K562 (cell line): ENCODE data around the gene IL4I1. TPM values are rescaled to one million over a fixed set of nuclear protein-coding genes. Genes with fewer than 3 reads are reported as not detected.

Experiments used
- ATAC-seq: fragments of 200-7000 bp; cut with Tn5 transposase; 3 replicates; pipeline ENCODE4 v1.9.1; 2020; ENCODE audit warnings: moderate library complexity
- BruUV-seq: library from RNA; stranded (reverse); fragments of 400-500 nt; replicated peaks from 2 replicates; lab custom pipeline; 2021; lab: Mats Ljungman, UMichigan
- CTCF ChIA-PET: fragments of 300-600 bp; formaldehyde crosslinking; extraction: SDS; loops from one replicate; lab custom pipeline; 2021; ENCODE audit warnings: low intra/inter-chr PET ratio; lab: Yijun Ruan, JAX
- POLR2A ChIA-PET: fragments of 300-600, 350-650 bp; sonication (Branson Sonifier 250); formaldehyde crosslinking; extraction: SDS; loops from one replicate; lab custom pipeline; 2021; ENCODE audit warnings: antibody characterized with exemption, inconsistent platforms; lab: Yijun Ruan, JAX
- DNase-seq, 4 experiments: peaks; one replicate each; pipeline versions ENCODE4 v3.0.0 to v3.0.0-alpha.2; 2011 to 2018; ENCODE audit warnings: low spot score in 3 of 4, mixed read lengths in 3 of 4; ENCODE audit errors: extremely low read depth in 1 of 4
- FAIRE-seq: peaks from 2 replicates; lab custom pipeline; 2011; peaks lifted over from hg19 to GRCh38; lab: Jason Lieb, UNC
- H2AFZ ChIP-seq: 2 replicates; pipeline ENCODE4 v1.6.0; 2011; ENCODE audit warnings: low read depth, low read length, control low read depth, inconsistent platforms
- H3K27ac ChIP-seq: fragments of 200-600 bp; 3 replicates; pipeline ENCODE4 v1.8.0; 2011; ENCODE audit warnings: low read depth, mild to moderate bottlenecking, control low read depth, inconsistent platforms, low read length, moderate library complexity, mixed read lengths; ENCODE audit errors: extremely low read depth
- H3K27me3 ChIP-seq, 2 experiments: fragments of 300-600 bp in 1 of 2; 2 replicates in 1 of 2; 3 replicates in 1 of 2; pipeline versions ENCODE4 v1.6.0 to v1.8.0; 2011; ENCODE audit warnings: inconsistent platforms in 2 of 2, low read length in 2 of 2, mild to moderate bottlenecking in 1 of 2, mixed read lengths in 1 of 2, moderate library complexity in 1 of 2; ENCODE audit not compliant: control insufficient read depth in 2 of 2, insufficient read depth in 2 of 2
- H3K36me3 ChIP-seq: fragments of 300-600 bp; 3 replicates; pipeline ENCODE4 v1.8.0; 2011; ENCODE audit warnings: mild to moderate bottlenecking, low read length, inconsistent platforms; ENCODE audit not compliant: control insufficient read depth, insufficient read depth
- H3K4me1 ChIP-seq, 2 experiments: fragments of 200-600 bp in 1 of 2; replicated peaks in 1 of 2; 2 replicates in 1 of 2; 3 replicates in 1 of 2; pipeline versions ENCODE4 v1.5.1 to v1.8.0; 2011; ENCODE audit warnings: inconsistent platforms in 2 of 2, low read length in 2 of 2, mild to moderate bottlenecking in 1 of 2, mixed read lengths in 1 of 2, moderate library complexity in 1 of 2; ENCODE audit not compliant: control insufficient read depth in 2 of 2, insufficient read depth in 2 of 2
- H3K4me2 ChIP-seq: 2 replicates; pipeline ENCODE4 v1.6.1; 2011; ENCODE audit warnings: low read length, control low read depth, inconsistent platforms, mixed read lengths; ENCODE audit not compliant: insufficient read depth
- H3K4me3 ChIP-seq: fragments of 200-600 bp; sonication (generic), shearing (Covaris generic); 2 replicates; pipeline ENCODE4 v1.5.1; 2016; ENCODE audit warnings: control low read depth, inconsistent platforms
- H3K79me2 ChIP-seq: fragments of 200-600 bp; 3 replicates; pipeline ENCODE4 v1.8.0; 2011; ENCODE audit warnings: low read length, inconsistent platforms; ENCODE audit not compliant: control insufficient read depth, insufficient read depth
- H3K9ac ChIP-seq, 2 experiments: 2 replicates each; pipeline versions ENCODE4 v1.6.0 to v1.6.1; 2011; ENCODE audit warnings: low read depth in 2 of 2, low read length in 2 of 2, control low read depth in 1 of 2, inconsistent platforms in 1 of 2, mild to moderate bottlenecking in 1 of 2, mixed read lengths in 1 of 2; ENCODE audit not compliant: insufficient read depth in 1 of 2
- H3K9me1 ChIP-seq: one replicate; pipeline ENCODE4 v1.6.0; 2011; ENCODE audit warnings: inconsistent platforms, mild to moderate bottlenecking, low read length, moderate library complexity; ENCODE audit not compliant: control insufficient read depth, insufficient read depth
- H3K9me3 ChIP-seq: replicated peaks from 2 replicates; pipeline ENCODE4 v1.5.1; 2011; ENCODE audit warnings: low read depth, low read length, inconsistent platforms; ENCODE audit not compliant: control insufficient read depth, insufficient read depth
- H4K20me1 ChIP-seq: replicated peaks from 2 replicates; pipeline ENCODE4 v1.6.1; 2011; ENCODE audit warnings: low read length, inconsistent platforms, mixed read lengths; ENCODE audit not compliant: control insufficient read depth, insufficient read depth
- ATF7 ChIP-seq: fragments of 450-650 bp; IDR thresholded peaks from 2 replicates; pipeline ENCODE4 v1.7.1; 2014; ENCODE audit warnings: mild to moderate bottlenecking, moderate library complexity
- BRF2 ChIP-seq: IDR thresholded peaks from 3 replicates; pipeline ENCODE4 v1.6.1; 2011; ENCODE audit warnings: borderline replicate concordance, mild to moderate bottlenecking; ENCODE audit not compliant: insufficient read length, insufficient read depth
- CAMTA2 ChIP-seq: fragments of 250-450 bp; sonication (Bioruptor Pico); conservative IDR thresholded peaks from 2 replicates; pipeline ENCODE4 v1.5.1; 2022
- ERF ChIP-seq: fragments of 450-650 bp; formaldehyde crosslinking; IDR thresholded peaks from 2 replicates; pipeline ENCODE4 v1.4.0; 2020; ENCODE audit warnings: mild to moderate bottlenecking, mixed read lengths
- ESRRB ChIP-seq: fragments of 250-450 bp; sonication (Bioruptor Pico); IDR thresholded peaks from 2 replicates; pipeline ENCODE4 v1.5.0; 2020; ENCODE audit warnings: mild to moderate bottlenecking, moderate library complexity, borderline replicate concordance
- IFI16 ChIP-seq: fragments of 250-450 bp; sonication (Bioruptor Pico); IDR thresholded peaks from 2 replicates; pipeline ENCODE4 v2.1.2; 2022; ENCODE audit warnings: mild to moderate bottlenecking, inconsistent platforms
- POLR2AphosphoS2 ChIP-seq: IDR thresholded peaks from 2 replicates; pipeline ENCODE4 v1.6.1; 2012; ENCODE audit warnings: low read length, improper control_type of control experiment
- PRMT5 ChIP-seq: sonication (generic); formaldehyde crosslinking; IDR thresholded peaks from 2 replicates; pipeline ENCODE4 v1.5.0; 2020; ENCODE audit warnings: missing genetic modification reagents
- RBM22 ChIP-seq: fragments of 200-400 bp; formaldehyde crosslinking; IDR thresholded peaks from 2 replicates; pipeline ENCODE4 v1.6.1; 2018; ENCODE audit warnings: low read length, low read depth; ENCODE audit not compliant: poor library complexity, severe bottlenecking
- SRSF9 ChIP-seq: fragments of 200-400 bp; formaldehyde crosslinking; IDR thresholded peaks from 2 replicates; pipeline ENCODE4 v1.6.1; 2017; ENCODE audit warnings: low read depth, low read length, borderline replicate concordance
- TARDBP ChIP-seq: fragments of 450-650 bp; IDR thresholded peaks from 2 replicates; pipeline ENCODE4 v1.6.1; 2016
- ZBTB26 ChIP-seq: fragments of 450-650 bp; formaldehyde crosslinking; IDR thresholded peaks from 2 replicates; pipeline ENCODE4 v1.4.0; 2022; ENCODE audit warnings: missing genetic modification characterization
- ZNF507 ChIP-seq: conservative IDR thresholded peaks from 2 replicates; pipeline ENCODE4 v1.6.1; 2017; ENCODE audit warnings: missing genetic modification characterization, missing compliant biosample characterization
- ZSCAN32 ChIP-seq: fragments of 450-650 bp; formaldehyde crosslinking; IDR thresholded peaks from 2 replicates; pipeline ENCODE4 v1.4.0; 2020; ENCODE audit warnings: mild to moderate bottlenecking, moderate library complexity
- WGBS: fragments of 100-300 bp; shearing (Covaris generic); methylation state at CpG from one replicate; pipeline ENCODE4 v1.1.6; 2016; ENCODE audit warnings: low coverage, mixed read lengths; ENCODE audit not compliant: insufficient coverage; ENCODE audit errors: missing lambda C conversion rate; 5-methylcytosine and 5-hydroxymethylcytosine counted together
- in situ Hi-C: fragments of 300-500 bp; cut with MboI; formaldehyde crosslinking; loops from 4 replicates; pipeline ENCODE4 v1.15.0; 2018; ENCODE audit warnings: inconsistent platforms, mixed read lengths
- intact Hi-C: fragments of 100-400 bp; cut with micrococcal nuclease; formaldehyde crosslinking; loops from 2 replicates; pipeline ENCODE4 v1.14.2; 2022
- polyA plus RNA-seq, 8 experiments: library from polyadenylated mRNA; depleted of rRNA in 4 of 8; stranded (reverse) in 5 of 8; unstranded in 3 of 8; fragments of >200 nt; fragmentation: Nextera tagmentation in 2 of 8; fragmentation: Illumina TruSeq in 1 of 8; extraction: Ambion mirVana in 2 of 8; extraction: Trizol in 1 of 8; gene quantifications; 2 replicates each; pipeline versions ENCODE4 v1.2.1 to v1.2.3, GENCODE V29; 2011 to 2014; ENCODE audit warnings: inconsistent platforms in 1 of 8, missing spikeins in 1 of 8
- total RNA-seq, 7 experiments: library from RNA; depleted of rRNA in 6 of 7; stranded (reverse); fragments of >200 nt in 6 of 7; fragmentation: Illumina TruSeq in 2 of 7; extraction: Trizol in 2 of 7; gene quantifications; 2 replicates each; pipeline versions ENCODE4 v1.2.1 to v1.2.3, GENCODE V29; 2011 to 2021; ENCODE audit warnings: low replicate concordance in 1 of 7
- TF ChIP-seq, protein P1 (sequence below), 2 experiments: fragments of 450-650 bp; IDR thresholded peaks; 2 replicates each; pipeline ENCODE4 v1.6.1; 2018; ENCODE audit warnings: mild to moderate bottlenecking in 2 of 2, low read depth in 1 of 2; ENCODE audit not compliant: partially characterized antibody in 2 of 2

Gene IL4I1
- total and polyA plus RNA-seq, 9 of the 15 experiments (the other 6 are each of a cell fraction or from before 2014, with no cell fraction given), result 0.06 to 0.95 (median 0.43) TPM; not detected in 2

- TF ChIP-seq SRSF9, result no peak
- no peak for TF ChIP-seq CAMTA2
- TF ChIP-seq TARDBP, result peak; percentile 93
These were observed 35.4 kb upstream of the IL4I1 start (continued) for GRCh38 chr19:49932041-49932451.

- CTCF ChIA-PET, result no interaction called here
- no peaks in the 10 kb centered on the region for H3K9me3 ChIP-seq
- BruUV-seq, result no TSS peak
- H3K4me3 ChIP-seq, result no peak overlapping the region
- H3K27me3 ChIP-seq, result no peaks in the 10 kb centered on the region
- FAIRE-seq (no peak), ATAC-seq (no peak), DNase-seq (no peak)
- H3K79me2 ChIP-seq, result peaks cover 46% of the 10 kb centered on the region
- POLR2A ChIA-PET, result interaction anchor here (6.4 kb wide), 1 partner anchor 17 kb away, joined by 105 read pairs; no protein-coding TSS in a partner anchor
- H3K4me1 ChIP-seq, result peaks cover 22 to 50% of the 10 kb centered on the region in 2 experiments
- no peak overlapping the region for H2AFZ ChIP-seq
- H3K9me1 ChIP-seq, result peaks cover 5% of the 10 kb centered on the region
- WGBS, result 92% methylated on average over 7 of the region's 7 CpGs
- intact Hi-C loops (no loop called here), in situ Hi-C loops (loop anchor here (10.0 kb wide), 1 partner anchor 163 kb away; no protein-coding TSS in a partner anchor)
- peaks cover 12% of the 10 kb centered on the region for H4K20me1 ChIP-seq
- H3K36me3 ChIP-seq, result peaks cover 26% of the 10 kb centered on the region
- no peak overlapping the region for H3K9ac ChIP-seq
- H3K27ac ChIP-seq, result no peak overlapping the region
- H3K4me2 ChIP-seq, result peak overlapping the region; percentile 85; the same call in 1 of the 2 replicates
- TF ChIP-seq ZNF507 (tag) (no peak), IFI16 (no peak), POLR2AphosphoS2 (peak; percentile 86; the same call in 1 of the 2 replicates), BRF2 (no peak), RBM22 (no peak), PRMT5 (CRISPR knock-in tag) (no peak), ERF (0 out of 2 replicates have a peak, but pooled peaks have one; percentile 24), ZBTB26 (0 out of 2 replicates have a peak, but pooled peaks have one; percentile 34), ZSCAN32 (CRISPR knock-in tag) (no peak), ESRRB (CRISPR knock-in tag) (no peak), ATF7 (no peak)
- TF ChIP-seq, protein P1, sequence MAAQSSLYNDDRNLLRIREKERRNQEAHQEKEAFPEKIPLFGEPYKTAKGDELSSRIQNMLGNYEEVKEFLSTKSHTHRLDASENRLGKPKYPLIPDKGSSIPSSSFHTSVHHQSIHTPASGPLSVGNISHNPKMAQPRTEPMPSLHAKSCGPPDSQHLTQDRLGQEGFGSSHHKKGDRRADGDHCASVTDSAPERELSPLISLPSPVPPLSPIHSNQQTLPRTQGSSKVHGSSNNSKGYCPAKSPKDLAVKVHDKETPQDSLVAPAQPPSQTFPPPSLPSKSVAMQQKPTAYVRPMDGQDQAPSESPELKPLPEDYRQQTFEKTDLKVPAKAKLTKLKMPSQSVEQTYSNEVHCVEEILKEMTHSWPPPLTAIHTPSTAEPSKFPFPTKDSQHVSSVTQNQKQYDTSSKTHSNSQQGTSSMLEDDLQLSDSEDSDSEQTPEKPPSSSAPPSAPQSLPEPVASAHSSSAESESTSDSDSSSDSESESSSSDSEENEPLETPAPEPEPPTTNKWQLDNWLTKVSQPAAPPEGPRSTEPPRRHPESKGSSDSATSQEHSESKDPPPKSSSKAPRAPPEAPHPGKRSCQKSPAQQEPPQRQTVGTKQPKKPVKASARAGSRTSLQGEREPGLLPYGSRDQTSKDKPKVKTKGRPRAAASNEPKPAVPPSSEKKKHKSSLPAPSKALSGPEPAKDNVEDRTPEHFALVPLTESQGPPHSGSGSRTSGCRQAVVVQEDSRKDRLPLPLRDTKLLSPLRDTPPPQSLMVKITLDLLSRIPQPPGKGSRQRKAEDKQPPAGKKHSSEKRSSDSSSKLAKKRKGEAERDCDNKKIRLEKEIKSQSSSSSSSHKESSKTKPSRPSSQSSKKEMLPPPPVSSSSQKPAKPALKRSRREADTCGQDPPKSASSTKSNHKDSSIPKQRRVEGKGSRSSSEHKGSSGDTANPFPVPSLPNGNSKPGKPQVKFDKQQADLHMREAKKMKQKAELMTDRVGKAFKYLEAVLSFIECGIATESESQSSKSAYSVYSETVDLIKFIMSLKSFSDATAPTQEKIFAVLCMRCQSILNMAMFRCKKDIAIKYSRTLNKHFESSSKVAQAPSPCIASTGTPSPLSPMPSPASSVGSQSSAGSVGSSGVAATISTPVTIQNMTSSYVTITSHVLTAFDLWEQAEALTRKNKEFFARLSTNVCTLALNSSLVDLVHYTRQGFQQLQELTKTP (IDR thresholded peaks at IDR 0.05; ENCODE audit: low read depth in 1 of 2, partially characterized antibody in 2 of 2), result peak in 1 of 2 experiments; percentile 41
These were observed 34.8 kb upstream of the IL4I1 start for GRCh38 chr19:49931293-49932040.
